GM23338 (cell line): ENCODE measurements around the gene ISX. TPM values are rescaled to one million over a fixed set of nuclear protein-coding genes. Genes with fewer than 3 reads are reported as not detected.
A peak's percentile ranks its signal among the peaks of the same experiment; 100 is the strongest.

Source experiments
- ATAC-seq: fragments of 200-7000 bp; cut with Tn5 transposase; 3 replicates; pipeline ENCODE4 v1.9.1; 2020
- DNase-seq: peaks from one replicate; pipeline ENCODE4 v3.0.0-alpha.2; 2015; ENCODE audit warnings: low spot score
- H2AFZ ChIP-seq: fragments of 200-600 bp; sonication (generic); 2 replicates; pipeline ENCODE4 v1.8.0; 2016; ENCODE audit warnings: antibody characterized with exemption, mild to moderate bottlenecking, moderate library complexity
- H3F3A ChIP-seq: fragments of 200-600 bp; sonication (generic); replicated peaks from 2 replicates; pipeline ENCODE4 v1.8.0; 2017; ENCODE audit warnings: antibody characterized with exemption, mixed run types, low read depth
- H3K27ac ChIP-seq: fragments of 200-600 bp; sonication (generic); 2 replicates; pipeline ENCODE4 v1.6.1; 2016; ENCODE audit warnings: low read depth
- H3K27me3 ChIP-seq: fragments of 200-600 bp; sonication (generic); 2 replicates; pipeline ENCODE4 v1.8.0; 2016; ENCODE audit warnings: mild to moderate bottlenecking, mixed run types, moderate library complexity; ENCODE audit not compliant: insufficient read depth
- H3K36me3 ChIP-seq: fragments of 200-600 bp; sonication (generic); 2 replicates; pipeline ENCODE4 v1.8.0; 2016; ENCODE audit warnings: mild to moderate bottlenecking; ENCODE audit not compliant: insufficient read depth
- H3K4me1 ChIP-seq: fragments of 200-600 bp; sonication (generic); 2 replicates; pipeline ENCODE4 v1.8.0; 2016; ENCODE audit warnings: mild to moderate bottlenecking, moderate library complexity; ENCODE audit not compliant: insufficient read depth
- H3K4me2 ChIP-seq: fragments of 200-600 bp; sonication (generic); 2 replicates; pipeline ENCODE4 v1.7.1; 2017; ENCODE audit warnings: mixed run types
- H3K4me3 ChIP-seq: fragments of 200-600 bp; sonication (generic); 2 replicates; pipeline ENCODE4 v1.6.1; 2016; ENCODE audit warnings: mixed run types
- H3K79me2 ChIP-seq: fragments of 200-600 bp; sonication (generic); replicated peaks from 2 replicates; pipeline ENCODE4 v1.8.0; 2017; ENCODE audit warnings: mild to moderate bottlenecking; ENCODE audit not compliant: insufficient read depth
- H3K9me2 ChIP-seq: fragments of 200-600 bp; sonication (generic); 2 replicates; pipeline ENCODE4 v1.8.0; 2017; ENCODE audit not compliant: insufficient read depth
- H4K20me1 ChIP-seq: fragments of 200-600 bp; sonication (generic); replicated peaks from 2 replicates; pipeline ENCODE4 v1.8.0; 2017; ENCODE audit warnings: mild to moderate bottlenecking; ENCODE audit not compliant: insufficient read depth
- H3K27ac Mint-ChIP-seq: 2 replicates; pipeline ENCODE4 v1.8.0; 2020; ENCODE audit warnings: inconsistent platforms, mild to moderate bottlenecking, moderate library complexity, mixed read lengths
- H3K27me3 Mint-ChIP-seq: 3 replicates; pipeline ENCODE4 v1.8.0; 2022; ENCODE audit warnings: low read depth, mild to moderate bottlenecking, moderate library complexity, mixed read lengths, inconsistent platforms; ENCODE audit not compliant: insufficient read depth, poor library complexity
- H3K36me3 Mint-ChIP-seq: 3 replicates; pipeline ENCODE4 v1.8.0; 2021; ENCODE audit warnings: low read depth, mild to moderate bottlenecking, inconsistent platforms, moderate library complexity, mixed read lengths
- H3K4me1 Mint-ChIP-seq: 3 replicates; pipeline ENCODE4 v1.8.0; 2020; ENCODE audit warnings: mild to moderate bottlenecking, inconsistent platforms, mixed read lengths
- H3K4me3 Mint-ChIP-seq: 3 replicates; pipeline ENCODE4 v1.8.0; 2021; ENCODE audit warnings: moderate library complexity, mild to moderate bottlenecking, inconsistent platforms, mixed read lengths
- H3K9me3 Mint-ChIP-seq: 3 replicates; pipeline ENCODE4 v1.8.0; 2020; ENCODE audit warnings: moderate library complexity, mild to moderate bottlenecking, inconsistent platforms, mixed read lengths
- CREB1 ChIP-seq: fragments of 250-450 bp; sonication (Bioruptor Pico); IDR thresholded peaks from 2 replicates; pipeline ENCODE4 v1.5.0; 2020; ENCODE audit warnings: low read depth, mild to moderate bottlenecking, moderate library complexity
- EZH2 ChIP-seq: fragments of 200-600 bp; sonication (generic); IDR thresholded peaks from one replicate; pipeline ENCODE4 v1.8.0; 2017; ENCODE audit warnings: antibody characterized with exemption, mild to moderate bottlenecking, low read depth; ENCODE audit not compliant: unreplicated experiment
- NANOG ChIP-seq: IDR thresholded peaks from 2 replicates; pipeline ENCODE4 v1.6.1; 2016; ENCODE audit warnings: antibody characterized with exemption, borderline replicate concordance
- POLR2AphosphoS5 ChIP-seq: IDR thresholded peaks from 2 replicates; pipeline ENCODE4 v1.6.1; 2016; ENCODE audit warnings: antibody characterized with exemption, low read depth
- REST ChIP-seq: IDR thresholded peaks from one replicate; pipeline ENCODE4 v1.6.1; 2018; ENCODE audit warnings: antibody characterized with exemption; ENCODE audit not compliant: unreplicated experiment
- STAT1 ChIP-seq: IDR thresholded peaks from one replicate; pipeline ENCODE4 v1.6.1; 2016; ENCODE audit warnings: antibody characterized with exemption; ENCODE audit not compliant: unreplicated experiment
- polyA plus RNA-seq: library from polyadenylated mRNA; unstranded; fragments of >200 nt; fragmentation: Nextera tagmentation; extraction: Ambion mirVana; gene quantifications from 2 replicates; pipeline ENCODE4 v1.2.1, GENCODE V29; 2016
- total RNA-seq: library from RNA; depleted of rRNA; stranded (reverse); fragments of >200 nt; shearing (Covaris generic); gene quantifications from 2 replicates; pipeline ENCODE4 v1.2.3, GENCODE V29; 2014
- TF ChIP-seq, protein P1 (sequence below), 2 experiments: fragments of 200-600 bp in 1 of 2; sonication (generic) in 1 of 2; conservative IDR thresholded peaks; 2 replicates each; pipeline versions ENCODE4 v1.5.1 to v1.6.1; 2016 to 2017; ENCODE audit warnings: antibody characterized with exemption in 2 of 2, low read depth in 2 of 2, mild to moderate bottlenecking in 2 of 2, moderate library complexity in 1 of 2

Gene ISX
- total and polyA plus RNA-seq, 2 experiments from 2014 or later, result not detected

DNA sequence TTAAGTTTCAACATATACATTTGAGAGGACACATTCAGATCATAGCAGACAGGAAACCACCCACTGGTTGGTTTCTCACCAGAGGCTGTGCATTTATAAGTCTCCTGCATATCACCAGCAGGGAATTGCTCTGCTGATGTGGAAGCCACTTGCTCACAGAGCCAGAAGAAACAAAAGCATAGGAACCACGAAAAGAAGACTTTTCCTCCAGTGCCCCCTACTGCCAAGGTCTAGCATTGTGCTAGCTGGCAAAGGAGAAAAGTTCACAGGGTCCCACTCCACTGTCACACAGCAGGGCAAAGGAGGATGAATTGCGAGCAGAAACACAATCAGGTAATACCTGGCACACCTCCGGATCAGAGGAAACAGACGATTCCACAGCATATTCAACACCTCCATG lies 28.9 kb upstream of the ISX start:
- H3K27ac ChIP-seq, result no peak overlapping the region
- Mint-ChIP-seq H3K36me3 (no peaks in the 10 kb centered on the region), H3K4me3 (no peak overlapping the region), H3K4me1 (peaks cover 8% of the 10 kb centered on the region; the same call in 2 of the 3 replicates), H3K27me3 (no peaks in the 10 kb centered on the region), H3K27ac (no peak overlapping the region), H3K9me3 (peaks cover 41% of the 10 kb centered on the region)
- ATAC-seq, result peak; percentile 77
- H4K20me1 ChIP-seq, result no peaks in the 10 kb centered on the region
- H3K4me2 ChIP-seq, result no peak overlapping the region
- no peaks in the 10 kb centered on the region for H3K27me3 ChIP-seq
- H3K4me3 ChIP-seq, result no peak overlapping the region
- H3K36me3 ChIP-seq, result no peaks in the 10 kb centered on the region
- DNase-seq, result peak; percentile 76
- 0 out of 2 replicates have a peak, but pooled peaks cover 3% of the 10 kb centered on the region for H3K9me2 ChIP-seq
- H3K4me1 ChIP-seq, result peaks cover 5% of the 10 kb centered on the region; the same call in 1 of the 2 replicates
- TF ChIP-seq, protein P1, sequence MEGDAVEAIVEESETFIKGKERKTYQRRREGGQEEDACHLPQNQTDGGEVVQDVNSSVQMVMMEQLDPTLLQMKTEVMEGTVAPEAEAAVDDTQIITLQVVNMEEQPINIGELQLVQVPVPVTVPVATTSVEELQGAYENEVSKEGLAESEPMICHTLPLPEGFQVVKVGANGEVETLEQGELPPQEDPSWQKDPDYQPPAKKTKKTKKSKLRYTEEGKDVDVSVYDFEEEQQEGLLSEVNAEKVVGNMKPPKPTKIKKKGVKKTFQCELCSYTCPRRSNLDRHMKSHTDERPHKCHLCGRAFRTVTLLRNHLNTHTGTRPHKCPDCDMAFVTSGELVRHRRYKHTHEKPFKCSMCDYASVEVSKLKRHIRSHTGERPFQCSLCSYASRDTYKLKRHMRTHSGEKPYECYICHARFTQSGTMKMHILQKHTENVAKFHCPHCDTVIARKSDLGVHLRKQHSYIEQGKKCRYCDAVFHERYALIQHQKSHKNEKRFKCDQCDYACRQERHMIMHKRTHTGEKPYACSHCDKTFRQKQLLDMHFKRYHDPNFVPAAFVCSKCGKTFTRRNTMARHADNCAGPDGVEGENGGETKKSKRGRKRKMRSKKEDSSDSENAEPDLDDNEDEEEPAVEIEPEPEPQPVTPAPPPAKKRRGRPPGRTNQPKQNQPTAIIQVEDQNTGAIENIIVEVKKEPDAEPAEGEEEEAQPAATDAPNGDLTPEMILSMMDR (conservative IDR thresholded peaks at IDR 0.05; ENCODE audit: low read depth in 2 of 2), result peak; percentile 68 to 78
- TF ChIP-seq REST (no peak), EZH2 (no peak), POLR2AphosphoS5 (no peak), NANOG (no peak), CREB1 (CRISPR knock-in tag) (no peak), STAT1 (no peak)
- no peaks in the 10 kb centered on the region for H3F3A ChIP-seq
- H2AFZ ChIP-seq, result peak overlapping the region; percentile 63; the same call in 1 of the 2 replicates
- H3K79me2 ChIP-seq, result no peaks in the 10 kb centered on the region

- Histone ChIP-seq H4K20me1 (no peaks in the 10 kb centered on the region), H3K36me3 (no peaks in the 10 kb centered on the region), H3F3A (no peaks in the 10 kb centered on the region), H3K4me3 (no peak overlapping the region), H3K9me2 (0 out of 2 replicates have a peak, but pooled peaks cover 8% of the 10 kb centered on the region), H3K4me1 (no peaks in the 10 kb centered on the region), H3K4me2 (no peak overlapping the region), H2AFZ (no peak overlapping the region), H3K27ac (no peak overlapping the region), H3K27me3 (no peaks in the 10 kb centered on the region), H3K79me2 (no peaks in the 10 kb centered on the region)
- ATAC-seq, result no peak
- TF ChIP-seq STAT1 (no peak), EZH2 (no peak)
- Mint-ChIP-seq H3K27ac (no peak overlapping the region), H3K27me3 (peaks cover 7% of the 10 kb centered on the region), H3K9me3 (peaks cover 41% of the 10 kb centered on the region), H3K4me3 (no peak overlapping the region), H3K36me3 (no peaks in the 10 kb centered on the region), H3K4me1 (0 out of 3 replicates have a peak, but pooled peaks cover 3% of the 10 kb centered on the region)
- no peak for DNase-seq
These were observed 26.3 kb upstream of the ISX start for GRCh38 chr22:35039625-35040024.
